ENCODE measurements around the gene ST6GALNAC3.
"Not testable (repeated sequence)": the region's sequence is repeated elsewhere in the genome, so short reads cannot be mapped to it uniquely, and the experiment has no call there.

Gene ST6GALNAC3

DNA sequence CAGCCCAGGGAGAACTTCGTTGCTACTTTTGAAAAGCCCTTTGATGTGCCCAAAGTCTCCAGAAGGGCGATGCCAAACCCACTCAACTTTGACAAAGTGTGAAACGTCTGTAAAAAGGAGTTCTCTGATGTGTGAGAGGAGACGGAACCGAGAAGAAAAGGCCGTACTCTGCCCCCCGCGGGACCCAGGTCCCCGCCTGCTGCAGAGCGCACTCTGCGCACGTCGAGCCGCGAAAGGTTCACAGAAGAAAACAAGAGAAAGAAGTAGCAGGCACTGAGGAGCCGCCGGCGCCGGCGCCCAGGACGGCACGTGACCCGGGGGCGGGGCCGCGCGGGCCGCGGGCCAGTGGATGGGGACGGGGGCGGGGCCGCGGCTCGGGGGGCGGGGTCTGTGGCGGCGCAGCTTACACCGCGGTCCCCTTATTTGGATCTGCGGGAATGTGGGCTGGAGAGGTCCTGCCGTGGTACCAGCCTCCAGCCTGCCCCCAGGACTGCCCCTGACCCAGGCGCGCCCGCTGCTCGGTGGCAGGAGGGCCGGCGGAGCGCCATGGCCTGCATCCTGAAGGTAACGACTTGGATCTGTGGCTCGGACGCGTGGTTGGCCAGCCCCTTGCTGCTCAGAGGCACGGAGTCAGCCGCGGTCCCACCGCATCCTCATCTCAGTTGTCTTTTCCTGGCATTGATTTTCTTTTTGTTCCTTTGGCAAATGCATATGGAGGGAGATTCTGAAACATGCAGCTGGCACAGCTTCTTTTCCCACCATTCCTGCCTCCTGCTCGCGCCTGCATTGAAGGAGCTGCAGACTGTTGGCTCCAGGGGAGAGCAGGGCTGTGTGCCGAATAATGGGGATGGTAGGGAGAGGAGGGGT is at the start of gene ST6GALNAC3:
Gene ST6GALNAC3 (plus strand): TSS at position 426 of the 867 bp plus-strand sequence.
- DNase-seq (ENCODE audit: low read depth), result peak; percentile 76

GRCh38 chr1:76027341-76027740 is 47.2 kb upstream of the ST6GALNAC3 start:
- no peak for DNase-seq (ENCODE audit: low read depth)

- no peak for DNase-seq (ENCODE audit: low read depth)
These were observed 45.2 kb upstream of the ST6GALNAC3 start for GRCh38 chr1:76029331-76029730.

GRCh38 chr1:76031496-76031895 is 43.0 kb upstream of the ST6GALNAC3 start:
- DNase-seq (ENCODE audit: low read depth), result no peak

- no peak for DNase-seq (ENCODE audit: low read depth)
These were observed 40.6 kb upstream of the ST6GALNAC3 start for GRCh38 chr1:76033800-76034475.

- DNase-seq (ENCODE audit: low read depth), result peak; percentile 43
These were observed 39.5 kb upstream of the ST6GALNAC3 start for GRCh38 chr1:76035053-76035452.

GRCh38 chr1:76037324-76037723 is 37.2 kb upstream of the ST6GALNAC3 start:
- DNase-seq (ENCODE audit: low read depth), result no peak

DNA sequence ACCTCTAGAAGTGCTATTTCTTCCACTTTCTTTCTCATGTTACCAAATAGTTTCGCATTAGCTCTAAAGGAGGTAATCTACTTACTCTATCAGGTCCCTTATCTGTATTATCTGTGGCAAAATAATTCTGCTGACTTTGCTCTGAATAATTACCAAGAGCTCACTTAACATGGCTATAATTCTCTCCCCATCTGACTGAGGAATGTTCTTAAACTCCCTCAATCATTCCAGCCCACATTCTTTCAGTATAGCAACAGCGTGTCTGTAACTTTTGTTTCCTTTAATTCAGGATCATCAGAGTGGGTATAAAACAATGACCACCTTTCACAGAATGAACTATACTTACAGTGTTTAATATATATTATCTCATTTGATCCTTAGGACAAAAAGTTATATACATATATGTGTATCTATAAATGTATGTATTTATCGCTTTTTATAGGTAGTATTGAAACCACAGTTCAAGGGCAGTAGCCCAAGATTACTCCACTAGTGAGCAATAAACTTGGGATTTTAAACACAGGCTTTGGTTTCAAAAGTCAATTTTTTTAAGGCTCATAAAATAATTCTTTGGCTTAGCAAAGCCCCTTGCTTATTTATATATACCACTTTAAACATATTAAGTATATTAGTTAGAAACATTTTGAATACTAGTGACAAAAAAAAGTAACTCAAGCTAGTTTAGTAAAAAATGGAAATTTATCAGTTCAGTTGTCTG is 36.1 kb upstream of the ST6GALNAC3 start:
- DNase-seq (ENCODE audit: low read depth), result no peak

GRCh38 chr1:76046149-76046548 is 28.4 kb upstream of the ST6GALNAC3 start:
- DNase-seq (ENCODE audit: low read depth), result no peak

DNA sequence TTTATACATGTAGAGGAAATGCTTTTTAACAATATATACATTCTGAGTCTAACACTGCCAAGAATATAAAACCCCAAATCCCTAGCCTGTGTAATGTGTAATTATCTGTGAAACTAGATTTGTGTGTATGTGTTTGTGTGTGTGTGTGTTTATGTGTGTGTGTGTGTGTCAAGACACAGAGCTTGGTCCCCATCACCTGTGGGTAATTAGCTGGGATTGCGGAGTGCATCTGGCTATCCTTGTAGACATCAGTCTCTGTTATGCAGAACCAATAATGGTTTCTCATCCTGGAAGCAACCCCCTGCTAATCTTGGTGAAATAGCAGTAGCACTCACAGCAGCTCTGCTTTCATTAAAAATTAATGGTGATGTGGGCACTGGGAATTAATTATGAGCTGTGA is 26.3 kb upstream of the ST6GALNAC3 start:
- DNase-seq (ENCODE audit: low read depth), result no peak

- no peak for DNase-seq (ENCODE audit: low read depth)
These were observed 25.6 kb upstream of the ST6GALNAC3 start for GRCh38 chr1:76048926-76049325.

DNA sequence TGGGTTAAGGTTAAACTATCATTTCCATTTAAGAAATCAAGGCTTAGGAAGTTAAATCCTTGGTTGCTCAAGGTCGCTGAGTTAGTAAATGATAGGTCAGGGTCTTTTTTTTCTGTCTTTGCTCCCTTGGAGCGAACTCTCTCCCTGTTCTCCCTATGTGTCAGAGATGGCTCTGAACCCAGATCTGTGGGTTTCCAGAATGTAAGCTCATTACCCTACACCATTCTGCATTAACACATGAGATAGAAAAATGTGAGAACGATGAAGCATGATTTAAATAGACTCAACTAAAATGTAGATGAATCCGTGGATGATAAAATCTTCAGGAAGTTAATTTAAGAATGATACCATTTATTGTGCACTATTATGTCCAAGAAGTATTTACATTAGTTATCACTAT is 25.0 kb upstream of the ST6GALNAC3 start:
- DNase-seq (ENCODE audit: low read depth), result no peak

GRCh38 chr1:76050073-76050472 is 24.5 kb upstream of the ST6GALNAC3 start:
- DNase-seq (ENCODE audit: low read depth), result not testable (repeated sequence)

DNA sequence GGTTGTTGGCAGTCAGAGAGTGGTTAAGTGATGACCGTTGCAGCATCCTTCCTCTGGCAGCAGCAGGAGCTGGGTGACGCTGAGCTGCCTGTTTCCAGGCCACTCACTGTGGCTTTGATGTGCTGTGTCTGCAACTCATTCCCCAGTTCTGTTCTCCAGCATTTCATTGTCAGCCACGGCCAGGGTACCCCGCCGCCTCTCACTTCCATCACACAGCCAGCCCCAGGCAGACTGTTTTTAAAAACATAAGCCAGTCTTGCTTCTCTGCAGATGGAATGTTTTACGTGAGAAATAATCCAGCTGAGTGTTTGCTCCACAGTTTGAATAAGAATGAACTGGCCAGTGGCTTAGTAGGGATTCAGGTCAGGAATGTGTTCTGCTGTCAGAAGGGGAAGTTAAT is 21.5 kb upstream of the ST6GALNAC3 start:
- peak; percentile 20 for DNase-seq (ENCODE audit: low read depth)

DNA sequence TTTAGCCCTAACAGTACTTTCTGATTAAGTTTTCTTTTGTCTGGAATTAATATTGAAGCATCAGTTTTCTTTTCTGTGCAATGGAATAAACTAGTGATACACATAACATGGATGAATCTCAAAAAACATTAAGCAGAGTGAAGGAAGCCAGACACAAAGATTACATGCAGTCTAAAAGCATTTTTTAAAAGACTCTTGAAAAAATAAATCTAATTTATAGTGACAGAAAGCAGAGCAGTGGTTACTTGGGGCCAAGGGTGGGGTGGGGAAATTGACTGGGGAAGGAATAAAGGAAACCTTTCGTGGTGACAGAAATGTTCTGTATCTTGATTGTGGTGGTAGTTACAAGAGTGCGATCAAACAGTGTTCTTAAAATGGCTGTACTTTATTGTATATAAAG is 20.2 kb upstream of the ST6GALNAC3 start:
- no peak for DNase-seq (ENCODE audit: low read depth)

- no peak for DNase-seq (ENCODE audit: low read depth)
These were observed 18.6 kb upstream of the ST6GALNAC3 start for GRCh38 chr1:76055987-76056386.

DNA sequence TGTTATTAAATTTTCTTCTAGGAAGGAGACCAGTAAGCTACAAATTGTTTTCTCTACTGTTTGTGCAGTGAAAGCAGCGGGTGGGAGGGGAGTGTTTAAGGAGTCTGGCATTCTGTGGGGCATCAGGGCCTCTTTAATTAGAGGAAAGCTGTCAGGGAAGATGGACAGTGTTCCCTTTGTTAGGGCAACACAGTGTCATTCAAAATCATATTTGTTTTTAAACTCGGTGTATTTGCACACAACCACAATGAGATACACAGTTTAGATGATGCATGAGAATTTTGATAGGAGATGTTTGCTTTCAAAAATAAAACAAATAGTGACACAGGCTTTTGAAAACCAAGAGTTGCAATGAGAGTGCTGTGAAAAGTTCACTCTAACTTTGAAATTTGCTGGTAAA is 15.1 kb upstream of the ST6GALNAC3 start:
- no peak for DNase-seq (ENCODE audit: low read depth)

GRCh38 chr1:76065270-76065669 is 9.3 kb upstream of the ST6GALNAC3 start:
- DNase-seq (ENCODE audit: low read depth), result no peak

- peak; percentile 65 for DNase-seq (ENCODE audit: low read depth)
These were observed 8.2 kb upstream of the ST6GALNAC3 start for GRCh38 chr1:76066394-76066793.

DNA sequence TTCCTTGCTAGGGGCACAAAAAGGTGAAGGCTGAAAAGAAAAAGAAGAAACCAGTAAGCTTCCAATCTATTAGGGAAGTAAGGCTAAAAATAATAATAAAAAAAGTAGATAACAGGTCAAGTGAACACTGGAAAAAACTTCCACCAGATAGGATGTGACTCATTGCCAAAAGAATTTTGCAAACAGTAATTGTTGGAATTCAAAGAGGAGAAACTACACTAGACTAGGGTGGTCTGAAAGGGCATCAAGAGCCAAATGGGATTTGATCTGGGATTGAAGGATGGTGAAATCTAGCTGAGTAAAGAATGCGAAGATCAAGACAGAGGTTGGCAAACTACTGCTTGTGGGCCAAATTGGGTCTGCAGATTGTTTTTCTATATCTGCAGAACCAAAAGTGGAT is 6.0 kb upstream of the ST6GALNAC3 start:
- DNase-seq (ENCODE audit: low read depth), result peak; percentile 75

DNA sequence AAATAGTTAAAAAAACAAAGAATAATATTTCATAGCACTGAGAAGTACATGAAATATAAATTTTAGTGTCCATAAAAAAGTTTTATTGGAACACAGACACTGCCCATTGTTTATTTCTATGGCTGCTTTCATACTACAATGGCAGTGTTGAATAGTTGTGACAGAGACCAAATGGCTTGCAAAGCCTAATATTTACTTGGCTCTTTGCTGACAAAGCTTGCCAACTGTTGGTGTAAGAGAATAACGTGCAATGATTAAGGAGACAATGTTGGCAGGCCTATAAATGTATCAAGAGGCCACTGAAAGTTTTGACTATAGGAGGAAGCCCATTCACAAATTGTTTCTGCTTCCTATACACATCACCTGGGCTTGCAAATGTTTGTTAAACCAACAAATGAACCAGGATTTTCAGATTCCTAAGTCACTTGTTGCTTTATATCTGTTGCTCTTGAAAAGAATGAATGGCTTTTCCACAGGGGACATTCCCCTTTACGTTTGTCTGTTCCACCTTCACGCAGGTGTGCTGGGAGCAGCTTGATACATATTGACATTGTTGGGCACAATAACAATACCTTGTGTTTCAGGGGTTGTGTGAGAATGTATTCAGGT is 5.5 kb upstream of the ST6GALNAC3 start:
- DNase-seq (ENCODE audit: low read depth), result no peak

DNA sequence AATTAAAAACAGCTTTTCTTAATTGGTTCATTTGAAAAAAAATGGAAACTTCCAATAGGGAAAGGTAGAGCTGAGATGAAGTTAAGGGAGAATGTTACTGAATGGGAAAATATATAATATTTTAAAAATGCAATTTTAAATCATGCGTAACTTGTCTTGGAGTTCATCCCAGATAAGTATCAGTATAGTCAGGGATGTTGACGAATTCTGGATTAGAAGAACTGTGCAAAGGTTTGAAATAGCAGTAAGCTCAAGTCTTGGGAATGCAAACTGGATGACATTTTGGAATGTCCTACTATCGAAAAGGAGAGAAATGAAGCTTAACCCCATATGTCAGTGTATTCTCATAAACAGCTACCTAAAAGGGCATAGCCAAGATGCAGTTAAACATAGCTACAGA is 4.0 kb upstream of the ST6GALNAC3 start:
- peak; percentile 13 for DNase-seq (ENCODE audit: low read depth)

Data from ELR (cell line).